ENCODE measurements around the gene TMEM52B.

GRCh38 chr12:10221846-10222245, 43.0 kb downstream of the TMEM52B start:
- no peak for TF ChIP-seq CTCF (IDR thresholded peaks at IDR 0.05)
- TF ChIP-seq POLR2A (IDR thresholded peaks at IDR 0.05): no peak

Data from esophagus squamous epithelium (tissue), 4 donors.